Kidney (tissue), 14 donors: ENCODE data around the gene CLEC10A. TPM values are rescaled to one million over a fixed set of nuclear protein-coding genes. Genes with fewer than 3 reads are reported as not detected.
A peak's percentile ranks its signal among the peaks of the same experiment; 100 is the strongest.

Experiments
- DNase-seq, 5 donors: peaks; one replicate each; pipeline ENCODE4 v3.0.0-alpha.2; 2013 to 2020
- FAIRE-seq: peaks from 2 replicates; lab custom pipeline; 2012; peaks lifted over from hg19 to GRCh38; lab: Jason Lieb, UNC
- H3K27ac ChIP-seq, 2 donors: one replicate each; pipeline ENCODE4 v1.7.0; 2013; ENCODE audit warnings: low read depth in 2 of 2, low read length in 2 of 2, inconsistent platforms in 1 of 2
- H3K27me3 ChIP-seq: one replicate; pipeline ENCODE4 v1.7.1; 2013; ENCODE audit warnings: low read length, inconsistent platforms; ENCODE audit not compliant: control insufficient read depth, insufficient read depth
- H3K36me3 ChIP-seq, 3 donors: one replicate each; pipeline versions ENCODE4 v1.7.0 to v1.7.1; 2013; ENCODE audit warnings: low read length in 3 of 3, control low read depth in 1 of 3, inconsistent platforms in 1 of 3; ENCODE audit not compliant: insufficient read depth in 3 of 3, control insufficient read depth in 2 of 3
- H3K4me1 ChIP-seq, 3 donors: one replicate each; pipeline versions ENCODE4 v1.7.0 to v1.7.1; 2013; ENCODE audit warnings: low read length in 3 of 3, inconsistent platforms in 1 of 3, low read depth in 1 of 3; ENCODE audit not compliant: control insufficient read depth in 2 of 3, insufficient read depth in 2 of 3
- H3K4me3 ChIP-seq, 3 donors: one replicate each; pipeline versions ENCODE4 v1.7.0 to v1.8.1; 2013; ENCODE audit warnings: low read length in 3 of 3, control low read depth in 1 of 3, inconsistent platforms in 1 of 3
- H3K9ac ChIP-seq, 3 donors: one replicate each; pipeline versions ENCODE4 v1.7.0 to v1.7.1; 2013; ENCODE audit warnings: low read length in 3 of 3, control low read depth in 1 of 3, inconsistent platforms in 1 of 3
- H3K9me3 ChIP-seq, 3 donors: one replicate each; pipeline versions ENCODE4 v1.7.0 to v1.7.1; 2013; ENCODE audit warnings: low read length in 3 of 3, control low read depth in 1 of 3, inconsistent platforms in 1 of 3; ENCODE audit not compliant: control insufficient read depth in 2 of 3, insufficient read depth in 1 of 3
- intact Hi-C: fragments of 100-400 bp; cut with DNase I; formaldehyde crosslinking; loops from one replicate; pipeline ENCODE4 v1.11.1; 2022
- polyA plus RNA-seq: library from polyadenylated mRNA; stranded (reverse); fragments of 350-450 nt; fragmentation: Illumina TruSeq; extraction: RNeasy Lipid Tissue Mini Kit (QIAGEN cat#74804); gene quantifications from one replicate; pipeline ENCODE4 v1.2.3, GENCODE V29; 2014; ENCODE audit warnings: low read depth, low replicate concordance; ENCODE audit not compliant: insufficient read depth
- total RNA-seq: library from RNA; stranded (reverse); fragmentation: NEBNext Ultra II Directional; extraction: Animal tissue kit (Norgen Biotek cat#: 25700); gene quantifications from one replicate; pipeline ENCODE4 v1.2.1, GENCODE V29; 2021
- TF ChIP-seq, protein P1 (sequence below): IDR thresholded peaks from 3 replicates; pipeline ENCODE4 v1.5.1; 2012; ENCODE audit warnings: mild to moderate bottlenecking, moderate library complexity, borderline replicate concordance; ENCODE audit not compliant: insufficient read depth; ENCODE audit errors: extremely low read depth
- donor health status: control.
- donor health status: control.
- donor health status: control.
- donor health status: control.
- donor health status: control.
- donor health status: DM: yes; HTN: yes; CAD: no.
- donor health status: Normal renal cell carcinoma (clear cell type).

Gene CLEC10A
- total and polyA plus RNA-seq, 2 donors from 2014 or later: 1.5 to 16.1 TPM

DNA sequence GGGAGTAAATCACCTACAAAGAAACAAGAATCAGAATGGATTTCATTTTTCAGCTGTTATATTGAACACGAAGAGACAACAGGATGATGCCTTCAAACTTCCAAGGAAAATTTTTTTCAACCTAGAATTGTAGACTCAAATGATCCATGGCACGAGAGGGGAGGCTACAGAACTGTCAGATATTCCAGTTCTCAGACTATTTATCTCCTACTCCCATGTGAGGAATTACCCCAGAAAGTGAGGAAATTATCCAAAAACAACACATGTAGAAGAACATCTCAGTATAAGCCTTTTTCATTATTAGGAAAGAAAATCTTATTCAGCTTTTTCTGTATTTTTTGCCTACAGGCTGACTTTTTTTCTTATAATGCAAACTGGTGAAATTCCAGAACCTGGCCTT lies 40.1 kb upstream of the CLEC10A start:
- TF ChIP-seq, protein P1, sequence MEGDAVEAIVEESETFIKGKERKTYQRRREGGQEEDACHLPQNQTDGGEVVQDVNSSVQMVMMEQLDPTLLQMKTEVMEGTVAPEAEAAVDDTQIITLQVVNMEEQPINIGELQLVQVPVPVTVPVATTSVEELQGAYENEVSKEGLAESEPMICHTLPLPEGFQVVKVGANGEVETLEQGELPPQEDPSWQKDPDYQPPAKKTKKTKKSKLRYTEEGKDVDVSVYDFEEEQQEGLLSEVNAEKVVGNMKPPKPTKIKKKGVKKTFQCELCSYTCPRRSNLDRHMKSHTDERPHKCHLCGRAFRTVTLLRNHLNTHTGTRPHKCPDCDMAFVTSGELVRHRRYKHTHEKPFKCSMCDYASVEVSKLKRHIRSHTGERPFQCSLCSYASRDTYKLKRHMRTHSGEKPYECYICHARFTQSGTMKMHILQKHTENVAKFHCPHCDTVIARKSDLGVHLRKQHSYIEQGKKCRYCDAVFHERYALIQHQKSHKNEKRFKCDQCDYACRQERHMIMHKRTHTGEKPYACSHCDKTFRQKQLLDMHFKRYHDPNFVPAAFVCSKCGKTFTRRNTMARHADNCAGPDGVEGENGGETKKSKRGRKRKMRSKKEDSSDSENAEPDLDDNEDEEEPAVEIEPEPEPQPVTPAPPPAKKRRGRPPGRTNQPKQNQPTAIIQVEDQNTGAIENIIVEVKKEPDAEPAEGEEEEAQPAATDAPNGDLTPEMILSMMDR: no peak
- Histone ChIP-seq H3K27me3 (no peaks in the 10 kb centered on the region), H3K9ac (no peak overlapping the region), H3K4me1 (no peaks in the 10 kb centered on the region), H3K9me3 (no peaks in the 10 kb centered on the region), H3K4me3 (no peak overlapping the region), H3K27ac (no peak overlapping the region), H3K36me3 (no peaks in the 10 kb centered on the region)
- FAIRE-seq (no peak), DNase-seq (no peak)
- intact Hi-C loops: no loop called here

DNA sequence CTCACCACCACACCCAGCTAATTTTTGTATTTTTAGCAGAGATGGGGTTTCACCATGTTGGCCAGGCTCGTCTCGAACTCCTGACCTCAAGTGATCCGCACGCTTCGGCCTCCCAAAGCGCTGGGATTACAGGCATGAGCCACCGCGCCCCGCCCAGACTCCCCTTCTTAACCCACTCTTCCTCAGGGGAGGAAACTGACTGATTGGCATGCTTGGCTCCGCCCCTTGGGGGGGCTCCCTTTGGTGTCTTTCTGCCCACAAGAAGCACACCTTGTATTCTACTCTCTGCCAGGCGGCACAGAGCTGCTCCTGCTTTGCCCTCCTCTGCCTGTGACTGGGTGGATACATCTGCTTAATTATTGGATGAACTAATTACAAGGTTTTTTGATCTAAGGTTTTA lies 39.3 kb upstream of the CLEC10A start:
- Histone ChIP-seq H3K36me3 (no peaks in the 10 kb centered on the region), H3K4me1 (peaks cover 0 to 3% (median 0%) of the 10 kb centered on the region in 3 donors), H3K9me3 (no peaks in the 10 kb centered on the region), H3K27me3 (no peaks in the 10 kb centered on the region), H3K4me3 (no peak overlapping the region), H3K27ac (no peak overlapping the region), H3K9ac (no peak overlapping the region)
- TF ChIP-seq, protein P1: no peak
- intact Hi-C loops: no loop called here
- no peak for FAIRE-seq
- peak in 1 of 5 donors; percentile 45 for DNase-seq

DNA sequence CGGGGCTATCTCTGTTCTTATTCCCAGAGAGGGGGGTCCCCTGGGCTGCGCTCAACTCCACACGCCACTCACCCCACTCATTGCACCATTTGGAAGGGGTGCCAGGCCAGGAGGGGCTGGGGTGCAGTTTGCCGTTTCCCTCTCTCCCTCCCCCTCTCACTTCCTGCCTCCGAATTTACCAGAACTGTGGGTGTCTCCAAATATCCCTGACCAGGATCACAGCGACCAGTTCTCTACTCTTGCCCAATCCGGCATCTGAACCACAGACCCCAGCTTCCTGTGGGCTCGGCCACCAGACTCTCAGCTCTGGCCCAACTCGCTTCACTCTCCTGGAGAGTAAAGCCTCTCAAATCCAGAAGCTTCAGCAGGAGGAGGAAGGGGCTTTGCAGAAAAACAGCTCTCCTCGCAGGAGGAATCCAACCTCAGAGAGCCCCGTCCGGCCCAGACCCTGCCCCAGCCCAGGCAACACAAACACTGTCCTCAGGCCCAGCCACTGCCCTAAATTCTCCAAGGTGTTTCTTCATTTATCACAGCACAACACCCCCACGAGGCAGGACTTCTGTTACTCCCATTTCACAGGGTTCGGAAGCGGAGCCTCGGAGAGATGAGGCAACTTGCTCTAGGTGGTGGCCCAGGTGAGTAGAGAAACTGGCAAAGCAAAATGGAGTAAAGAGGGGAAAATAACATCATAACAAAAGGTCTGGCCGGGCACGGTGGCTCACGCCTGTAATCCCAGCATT lies 35.0 kb upstream of the CLEC10A start:
- no peaks in the 10 kb centered on the region for H3K27me3 ChIP-seq
- H3K9ac ChIP-seq: no peak overlapping the region
- TF ChIP-seq, protein P1: no peak
- H3K4me1 ChIP-seq: peaks cover 0 to 7% (median 0%) of the 10 kb centered on the region in 3 donors
- intact Hi-C loops: no loop called here
- no peak overlapping the region for H3K27ac ChIP-seq
- no peak for DNase-seq
- H3K9me3 ChIP-seq: peaks cover 0 to 4% (median 0%) of the 10 kb centered on the region in 3 donors
- no peaks in the 10 kb centered on the region for H3K36me3 ChIP-seq
- FAIRE-seq: no peak
- H3K4me3 ChIP-seq: no peak overlapping the region
